GM23338 (cell line): Measurements from ENCODE around the gene ANO10. TPM values are rescaled to one million over a fixed set of nuclear protein-coding genes. Genes with fewer than 3 reads are reported as not detected.
"Not testable (repeated sequence)": the region's sequence is repeated elsewhere in the genome, so short reads cannot be mapped to it uniquely, and the experiment has no call there.

ENCODE experiments used
- ATAC-seq: fragments of 200-7000 bp; cut with Tn5 transposase; 3 replicates; pipeline ENCODE4 v1.9.1; 2020
- DNase-seq: peaks from one replicate; pipeline ENCODE4 v3.0.0-alpha.2; 2015; ENCODE audit warnings: low spot score
- H2AFZ ChIP-seq: fragments of 200-600 bp; sonication (generic); 2 replicates; pipeline ENCODE4 v1.8.0; 2016; ENCODE audit warnings: antibody characterized with exemption, mild to moderate bottlenecking, moderate library complexity
- H3F3A ChIP-seq: fragments of 200-600 bp; sonication (generic); replicated peaks from 2 replicates; pipeline ENCODE4 v1.8.0; 2017; ENCODE audit warnings: antibody characterized with exemption, mixed run types, low read depth
- H3K27ac ChIP-seq: fragments of 200-600 bp; sonication (generic); 2 replicates; pipeline ENCODE4 v1.6.1; 2016; ENCODE audit warnings: low read depth
- H3K27me3 ChIP-seq: fragments of 200-600 bp; sonication (generic); 2 replicates; pipeline ENCODE4 v1.8.0; 2016; ENCODE audit warnings: mild to moderate bottlenecking, mixed run types, moderate library complexity; ENCODE audit not compliant: insufficient read depth
- H3K36me3 ChIP-seq: fragments of 200-600 bp; sonication (generic); 2 replicates; pipeline ENCODE4 v1.8.0; 2016; ENCODE audit warnings: mild to moderate bottlenecking; ENCODE audit not compliant: insufficient read depth
- H3K4me1 ChIP-seq: fragments of 200-600 bp; sonication (generic); 2 replicates; pipeline ENCODE4 v1.8.0; 2016; ENCODE audit warnings: mild to moderate bottlenecking, moderate library complexity; ENCODE audit not compliant: insufficient read depth
- H3K4me2 ChIP-seq: fragments of 200-600 bp; sonication (generic); 2 replicates; pipeline ENCODE4 v1.7.1; 2017; ENCODE audit warnings: mixed run types
- H3K4me3 ChIP-seq: fragments of 200-600 bp; sonication (generic); 2 replicates; pipeline ENCODE4 v1.6.1; 2016; ENCODE audit warnings: mixed run types
- H3K79me2 ChIP-seq: fragments of 200-600 bp; sonication (generic); replicated peaks from 2 replicates; pipeline ENCODE4 v1.8.0; 2017; ENCODE audit warnings: mild to moderate bottlenecking; ENCODE audit not compliant: insufficient read depth
- H3K9me2 ChIP-seq: fragments of 200-600 bp; sonication (generic); 2 replicates; pipeline ENCODE4 v1.8.0; 2017; ENCODE audit not compliant: insufficient read depth
- H4K20me1 ChIP-seq: fragments of 200-600 bp; sonication (generic); replicated peaks from 2 replicates; pipeline ENCODE4 v1.8.0; 2017; ENCODE audit warnings: mild to moderate bottlenecking; ENCODE audit not compliant: insufficient read depth
- H3K27ac Mint-ChIP-seq: 2 replicates; pipeline ENCODE4 v1.8.0; 2020; ENCODE audit warnings: inconsistent platforms, mild to moderate bottlenecking, moderate library complexity, mixed read lengths
- H3K27me3 Mint-ChIP-seq: 3 replicates; pipeline ENCODE4 v1.8.0; 2022; ENCODE audit warnings: low read depth, mild to moderate bottlenecking, moderate library complexity, mixed read lengths, inconsistent platforms; ENCODE audit not compliant: insufficient read depth, poor library complexity
- H3K36me3 Mint-ChIP-seq: 3 replicates; pipeline ENCODE4 v1.8.0; 2021; ENCODE audit warnings: low read depth, mild to moderate bottlenecking, inconsistent platforms, moderate library complexity, mixed read lengths
- H3K4me1 Mint-ChIP-seq: 3 replicates; pipeline ENCODE4 v1.8.0; 2020; ENCODE audit warnings: mild to moderate bottlenecking, inconsistent platforms, mixed read lengths
- H3K4me3 Mint-ChIP-seq: 3 replicates; pipeline ENCODE4 v1.8.0; 2021; ENCODE audit warnings: moderate library complexity, mild to moderate bottlenecking, inconsistent platforms, mixed read lengths
- H3K9me3 Mint-ChIP-seq: 3 replicates; pipeline ENCODE4 v1.8.0; 2020; ENCODE audit warnings: moderate library complexity, mild to moderate bottlenecking, inconsistent platforms, mixed read lengths
- CREB1 ChIP-seq: fragments of 250-450 bp; sonication (Bioruptor Pico); IDR thresholded peaks from 2 replicates; pipeline ENCODE4 v1.5.0; 2020; ENCODE audit warnings: low read depth, mild to moderate bottlenecking, moderate library complexity
- CTCF ChIP-seq, 2 experiments: fragments of 200-600 bp in 1 of 2; sonication (generic) in 1 of 2; conservative IDR thresholded peaks; 2 replicates each; pipeline versions ENCODE4 v1.5.1 to v1.6.1; 2016 to 2017; ENCODE audit warnings: antibody characterized with exemption in 2 of 2, low read depth in 2 of 2, mild to moderate bottlenecking in 2 of 2, moderate library complexity in 1 of 2
- ETS1 ChIP-seq: IDR thresholded peaks from 2 replicates; pipeline ENCODE4 v1.6.1; 2016; ENCODE audit warnings: antibody characterized with exemption
- EZH2 ChIP-seq: fragments of 200-600 bp; sonication (generic); IDR thresholded peaks from one replicate; pipeline ENCODE4 v1.8.0; 2017; ENCODE audit warnings: antibody characterized with exemption, mild to moderate bottlenecking, low read depth; ENCODE audit not compliant: unreplicated experiment
- EZH2phosphoT487 ChIP-seq: fragments of 200-600 bp; sonication (generic); IDR thresholded peaks from one replicate; pipeline ENCODE4 v1.8.1; 2018; ENCODE audit warnings: antibody characterized with exemption; ENCODE audit not compliant: unreplicated experiment
- JUNB ChIP-seq: IDR thresholded peaks from one replicate; pipeline ENCODE4 v1.6.1; 2016; ENCODE audit warnings: antibody characterized with exemption; ENCODE audit not compliant: unreplicated experiment
- STAT1 ChIP-seq: IDR thresholded peaks from one replicate; pipeline ENCODE4 v1.6.1; 2016; ENCODE audit warnings: antibody characterized with exemption; ENCODE audit not compliant: unreplicated experiment
- ZNF114 ChIP-seq: fragments of 250-450 bp; sonication (Bioruptor Pico); IDR thresholded peaks from 2 replicates; pipeline ENCODE4 v1.5.0; 2020; ENCODE audit warnings: mild to moderate bottlenecking, moderate library complexity
- ZNF331 ChIP-seq: fragments of 250-450 bp; sonication (Bioruptor Pico); IDR thresholded peaks from 2 replicates; pipeline ENCODE4 v1.5.0; 2020; ENCODE audit warnings: low read depth, mild to moderate bottlenecking, moderate library complexity
- ZNF462 ChIP-seq: fragments of 250-450 bp; sonication (Bioruptor Pico); IDR thresholded peaks from 2 replicates; pipeline ENCODE4 v1.5.0; 2020; ENCODE audit warnings: mild to moderate bottlenecking, moderate library complexity
- polyA plus RNA-seq: library from polyadenylated mRNA; unstranded; fragments of >200 nt; fragmentation: Nextera tagmentation; extraction: Ambion mirVana; gene quantifications from 2 replicates; pipeline ENCODE4 v1.2.1, GENCODE V29; 2016
- total RNA-seq: library from RNA; depleted of rRNA; stranded (reverse); fragments of >200 nt; shearing (Covaris generic); gene quantifications from 2 replicates; pipeline ENCODE4 v1.2.3, GENCODE V29; 2014

ANO10 gene
- total and polyA plus RNA-seq, 2 experiments from 2014 or later, result 29.2 to 48.1 TPM

- not testable (repeated sequence) for H3K27ac ChIP-seq, H2AFZ ChIP-seq, H3K9me2 ChIP-seq, H3K27me3 Mint-ChIP-seq, H3K4me2 ChIP-seq, H3K36me3 ChIP-seq, H3K27me3 ChIP-seq, H3F3A ChIP-seq, H3K4me3 Mint-ChIP-seq, H3K27ac Mint-ChIP-seq, H3K36me3 Mint-ChIP-seq, H3K4me3 ChIP-seq, H3K79me2 ChIP-seq, H4K20me1 ChIP-seq, H3K9me3 Mint-ChIP-seq
- ATAC-seq, result peak; percentile 28; the same call in 2 of the 3 replicates
- H3K4me1 Mint-ChIP-seq, result peaks cover 19% of the 10 kb centered on the region
- H3K4me1 ChIP-seq, result peaks cover 16% of the 10 kb centered on the region
- DNase-seq, result peak; percentile 72
- TF ChIP-seq CTCF (conservative IDR thresholded peaks at IDR 0.05; ENCODE audit: low read depth in 2 of 2), result peak; percentile 53 to 73
These were observed 77.5 kb downstream of the ANO10 start for GRCh38 chr3:43544277-43544676.

GRCh38 chr3:43542328-43543043 is 79.3 kb downstream of the ANO10 start:
- Mint-ChIP-seq H3K27me3 (peaks cover 2% of the 10 kb centered on the region), H3K4me1 (peaks cover 36% of the 10 kb centered on the region), H3K27ac (0 out of 2 replicates have a peak overlapping the region, but pooled peaks have one; percentile 4), H3K9me3 (no peaks in the 10 kb centered on the region), H3K4me3 (no peak overlapping the region), H3K36me3 (no peaks in the 10 kb centered on the region)
- DNase-seq (no peak), ATAC-seq (no peak)
- H4K20me1 ChIP-seq, result no peaks in the 10 kb centered on the region
- H3K9me2 ChIP-seq, result no peaks in the 10 kb centered on the region
- H3K4me2 ChIP-seq, result no peak overlapping the region
- H3K79me2 ChIP-seq, result no peaks in the 10 kb centered on the region
- H3K4me3 ChIP-seq, result no peak overlapping the region
- no peaks in the 10 kb centered on the region for H3K27me3 ChIP-seq
- no peak overlapping the region for H3K27ac ChIP-seq
- no peaks in the 10 kb centered on the region for H3F3A ChIP-seq
- H3K36me3 ChIP-seq, result no peaks in the 10 kb centered on the region
- peaks cover 30% of the 10 kb centered on the region for H3K4me1 ChIP-seq
- no peak overlapping the region for H2AFZ ChIP-seq
- no peak for TF ChIP-seq ZNF331 (CRISPR knock-in tag)
- TF ChIP-seq CREB1 (CRISPR knock-in tag), result no peak
- TF ChIP-seq JUNB, result no peak
- TF ChIP-seq ZNF462 (CRISPR knock-in tag), result no peak
- TF ChIP-seq EZH2, result no peak
- TF ChIP-seq STAT1, result no peak
- no peak for TF ChIP-seq EZH2phosphoT487
- no peak for TF ChIP-seq CTCF (conservative IDR thresholded peaks at IDR 0.05; ENCODE audit: low read depth in 2 of 2)
- TF ChIP-seq ETS1, result no peak
- no peak for TF ChIP-seq ZNF114 (CRISPR knock-in tag)
